K562 (cell line): Measurements from ENCODE around the gene DIS3L2.

Experiments used
- CTCF ChIP-seq, 3 experiments: IDR thresholded peaks in 2 of 3; conservative IDR thresholded peaks in 1 of 3; 2 replicates each; pipeline ENCODE4 v1.5.1; 2011 to 2012; ENCODE audit warnings: low read length in 3 of 3, mild to moderate bottlenecking in 3 of 3, control low read depth in 2 of 3, improper control_type of control experiment in 1 of 3, inconsistent platforms in 1 of 3, low read depth in 1 of 3, mixed read lengths in 1 of 3, moderate library complexity in 1 of 3; ENCODE audit not compliant: insufficient read depth in 2 of 3
- KLF13 ChIP-seq: fragments of 450-650 bp; IDR thresholded peaks from 2 replicates; pipeline ENCODE4 v1.6.1; 2016; ENCODE audit warnings: missing genetic modification characterization, low read depth, mild to moderate bottlenecking, missing compliant biosample characterization, moderate library complexity, borderline replicate concordance
- MYBL2 ChIP-seq, 2 experiments: fragments of 450-650 bp in 1 of 2; sonication (generic) in 1 of 2; formaldehyde crosslinking in 1 of 2; IDR thresholded peaks; 2 replicates each; pipeline versions ENCODE4 v1.6.1 to v1.8.1; 2017 to 2022; ENCODE audit warnings: borderline replicate concordance in 1 of 2, inconsistent platforms in 1 of 2, low read depth in 1 of 2, mild to moderate bottlenecking in 1 of 2, missing genetic modification reagents in 1 of 2, moderate library complexity in 1 of 2

GRCh38 chr2:232225429-232225828 is 263.9 kb downstream of the DIS3L2 start:
- TF ChIP-seq CTCF (IDR thresholded peaks at IDR 0.05 in 2 of 3, conservative IDR thresholded peaks at IDR 0.05 in 1 of 3; ENCODE audit: insufficient read depth in 2 of 3, low read depth in 1 of 3, low read length in 3 of 3) (no peak), MYBL2 (IDR thresholded peaks at IDR 0.05; ENCODE audit: low read depth) (no peak), MYBL2 (CRISPR knock-in tag; IDR thresholded peaks at IDR 0.05; ENCODE audit: borderline replicate concordance) (no peak), KLF13 (tag) (no peak)
